Measurements from ENCODE around the gene SCRT2. TPM values are rescaled to one million over a fixed set of nuclear protein-coding genes. Genes with fewer than 3 reads are reported as not detected.
A peak's percentile ranks its signal among the peaks of the same experiment; 100 is the strongest.

SCRT2 gene
- total RNA-seq, 4 donors from 2014 or later = not detected

GRCh38 chr20:646868-647233 lies 28.8 kb downstream of the SCRT2 start:
- Histone ChIP-seq H3K4me1 (peaks cover 23 to 43% (median 33%) of the 10 kb centered on the region in 4 donors), H3K27me3 (peaks cover 0 to 17% (median 8%) of the 10 kb centered on the region in 4 donors), H3K27ac (replicated peaks in 1 of 4) (no peak overlapping the region), H3K9me3 (peaks cover 0 to 13% (median 0%) of the 10 kb centered on the region in 4 donors), H3K36me3 (peaks cover 25 to 46% (median 44%) of the 10 kb centered on the region in 4 donors), H3K4me3 (no peak overlapping the region)
- no peak for TF ChIP-seq POLR2A (IDR thresholded peaks at IDR 0.05; ENCODE audit: low read depth)
- TF ChIP-seq EP300 (IDR thresholded peaks at IDR 0.05) = no peak
- no peak for TF ChIP-seq POLR2AphosphoS5 (IDR thresholded peaks at IDR 0.05)
- TF ChIP-seq, protein P1, sequence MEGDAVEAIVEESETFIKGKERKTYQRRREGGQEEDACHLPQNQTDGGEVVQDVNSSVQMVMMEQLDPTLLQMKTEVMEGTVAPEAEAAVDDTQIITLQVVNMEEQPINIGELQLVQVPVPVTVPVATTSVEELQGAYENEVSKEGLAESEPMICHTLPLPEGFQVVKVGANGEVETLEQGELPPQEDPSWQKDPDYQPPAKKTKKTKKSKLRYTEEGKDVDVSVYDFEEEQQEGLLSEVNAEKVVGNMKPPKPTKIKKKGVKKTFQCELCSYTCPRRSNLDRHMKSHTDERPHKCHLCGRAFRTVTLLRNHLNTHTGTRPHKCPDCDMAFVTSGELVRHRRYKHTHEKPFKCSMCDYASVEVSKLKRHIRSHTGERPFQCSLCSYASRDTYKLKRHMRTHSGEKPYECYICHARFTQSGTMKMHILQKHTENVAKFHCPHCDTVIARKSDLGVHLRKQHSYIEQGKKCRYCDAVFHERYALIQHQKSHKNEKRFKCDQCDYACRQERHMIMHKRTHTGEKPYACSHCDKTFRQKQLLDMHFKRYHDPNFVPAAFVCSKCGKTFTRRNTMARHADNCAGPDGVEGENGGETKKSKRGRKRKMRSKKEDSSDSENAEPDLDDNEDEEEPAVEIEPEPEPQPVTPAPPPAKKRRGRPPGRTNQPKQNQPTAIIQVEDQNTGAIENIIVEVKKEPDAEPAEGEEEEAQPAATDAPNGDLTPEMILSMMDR (IDR thresholded peaks at IDR 0.05) = no peak
- intact Hi-C loops (cut with DNase I) = loop anchor here (5.0 kb wide), 2 partner anchors 85 to 295 kb away; no protein-coding TSS in a partner anchor
- WGBS = 91% methylated on average over 2 of the region's 2 CpGs
- DNase-seq (ENCODE audit: extremely low spot score) = no peak

DNA sequence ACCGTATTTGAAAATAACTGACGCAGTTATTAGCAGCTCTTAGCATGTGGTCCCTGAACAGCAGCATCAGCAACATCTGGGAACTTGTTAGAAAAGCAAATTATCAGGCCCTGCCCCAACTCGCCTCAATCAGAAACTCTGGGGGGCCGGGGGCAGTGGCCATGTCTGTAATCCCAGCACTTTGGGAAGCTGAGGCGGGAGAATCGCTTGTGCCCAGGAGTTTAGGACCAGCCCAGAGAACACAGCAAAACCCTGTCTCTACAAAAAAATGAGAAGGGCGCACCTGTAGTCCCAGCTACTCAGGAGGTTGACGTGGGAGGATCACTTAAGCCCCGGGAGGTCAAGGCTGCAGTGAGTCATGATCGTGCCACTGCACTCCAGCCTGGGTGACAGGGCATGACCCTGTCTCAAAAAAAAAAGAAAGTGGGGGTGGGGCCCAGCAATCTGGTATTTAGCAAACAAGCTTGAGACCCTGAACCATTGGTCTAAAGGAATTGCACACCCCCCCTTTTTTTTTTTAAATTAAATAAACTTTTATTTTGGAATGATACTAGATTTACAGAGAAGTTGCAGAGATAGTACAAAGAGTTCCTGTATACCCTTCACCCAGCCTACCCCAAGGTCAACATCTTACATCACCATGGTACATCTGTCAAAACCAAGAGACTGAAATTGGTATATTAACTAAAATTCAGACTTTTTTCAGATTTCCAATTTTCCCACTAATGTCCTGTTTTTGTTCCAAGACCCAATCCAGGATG lies 29.3 kb downstream of the SCRT2 start:
- peaks cover 25 to 46% (median 44%) of the 10 kb centered on the region in 4 donors for H3K36me3 ChIP-seq
- peaks cover 0 to 17% (median 8%) of the 10 kb centered on the region in 4 donors for H3K27me3 ChIP-seq
- DNase-seq (ENCODE audit: extremely low spot score) = no peak
- 87% methylated on average over 10 of the region's 10 CpGs for WGBS
- no peak overlapping the region for H3K4me3 ChIP-seq
- H3K27ac ChIP-seq (replicated peaks in 1 of 4) = no peak overlapping the region
- peaks cover 0 to 13% (median 0%) of the 10 kb centered on the region in 4 donors for H3K9me3 ChIP-seq
- H3K4me1 ChIP-seq = peaks cover 19 to 37% (median 28%) of the 10 kb centered on the region in 4 donors
- TF ChIP-seq POLR2AphosphoS5 (IDR thresholded peaks at IDR 0.05) = no peak
- no peak for TF ChIP-seq EP300 (IDR thresholded peaks at IDR 0.05)
- TF ChIP-seq POLR2A (IDR thresholded peaks at IDR 0.05; ENCODE audit: low read depth) = no peak
- TF ChIP-seq, protein P1 (IDR thresholded peaks at IDR 0.05) = no peak
- intact Hi-C loops (cut with DNase I) = loop anchor here (5.0 kb wide), 2 partner anchors 84 to 294 kb away; no protein-coding TSS in a partner anchor

DNA sequence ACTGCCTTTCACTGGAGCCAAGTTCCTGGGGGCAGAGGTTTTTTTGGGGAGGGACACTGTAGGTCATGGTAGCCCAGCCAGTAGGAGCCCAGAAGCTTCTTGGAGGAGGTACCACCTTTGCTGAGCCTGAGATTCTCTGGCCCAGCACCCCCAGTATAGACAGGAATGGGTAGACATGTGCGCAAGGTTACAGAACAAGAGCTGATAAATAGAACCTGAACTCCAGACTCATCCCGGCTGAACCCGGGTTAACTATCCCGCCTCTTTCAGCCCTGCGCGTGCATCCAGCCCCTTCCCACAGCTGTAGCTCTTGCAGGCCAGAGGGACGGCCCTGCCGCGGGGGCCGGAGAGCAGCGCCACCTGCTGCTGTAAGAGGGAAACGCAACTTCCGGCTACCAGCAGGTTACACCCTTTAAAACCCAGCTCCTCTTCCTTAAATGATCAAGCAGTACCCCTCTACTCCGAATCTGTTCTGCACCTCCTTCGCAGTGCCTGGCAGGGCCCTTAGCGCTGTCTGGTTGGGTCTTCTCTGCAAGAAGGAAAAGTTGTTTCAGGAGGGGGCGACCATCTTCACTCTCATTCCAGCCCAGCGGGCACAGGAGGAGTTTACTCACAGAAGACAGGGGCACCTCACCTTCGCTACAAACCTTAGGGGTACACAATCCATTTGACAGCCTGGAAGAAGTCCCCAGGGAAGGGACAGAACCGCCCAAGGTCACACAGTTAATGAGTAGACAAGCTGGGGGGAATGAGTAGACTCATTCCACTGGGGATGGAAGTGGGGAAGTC lies 30.1 kb downstream of the SCRT2 start:
- 17% methylated on average over 20 of the region's 20 CpGs for WGBS
- no peak overlapping the region for H3K4me3 ChIP-seq
- H3K27ac ChIP-seq (replicated peaks in 1 of 4) = no peak overlapping the region
- intact Hi-C loops (cut with DNase I) = loop anchor here (5.0 kb wide), 2 partner anchors 83 to 293 kb away; no protein-coding TSS in a partner anchor
- H3K9me3 ChIP-seq = peaks cover 0 to 13% (median 0%) of the 10 kb centered on the region in 4 donors
- no peak for DNase-seq (ENCODE audit: extremely low spot score)
- TF ChIP-seq POLR2AphosphoS5 (IDR thresholded peaks at IDR 0.05) = peak in 1 of 2 donors; percentile 55
- no peak for TF ChIP-seq POLR2A (IDR thresholded peaks at IDR 0.05; ENCODE audit: low read depth)
- no peak for TF ChIP-seq EP300 (IDR thresholded peaks at IDR 0.05)
- TF ChIP-seq, protein P1 (IDR thresholded peaks at IDR 0.05) = peak; percentile 78 to 94 (median 84)
- H3K27me3 ChIP-seq = peaks cover 0 to 24% (median 9%) of the 10 kb centered on the region in 4 donors
- peaks cover 15 to 29% (median 25%) of the 10 kb centered on the region in 4 donors for H3K4me1 ChIP-seq
- H3K36me3 ChIP-seq = peaks cover 25 to 39% (median 38%) of the 10 kb centered on the region in 4 donors

- Histone ChIP-seq H3K4me3 (no peak overlapping the region), H3K27me3 (peaks cover 0 to 30% (median 9%) of the 10 kb centered on the region in 4 donors), H3K36me3 (peaks cover 21 to 32% (median 30%) of the 10 kb centered on the region in 4 donors), H3K4me1 (peaks cover 15 to 29% (median 24%) of the 10 kb centered on the region in 4 donors), H3K27ac (replicated peaks in 1 of 4) (no peak overlapping the region), H3K9me3 (peaks cover 0 to 13% (median 0%) of the 10 kb centered on the region in 4 donors)
- intact Hi-C loops (cut with DNase I) = loop anchor here (5.0 kb wide), 2 partner anchors 83 to 293 kb away; no protein-coding TSS in a partner anchor
- no peak for TF ChIP-seq POLR2AphosphoS5 (IDR thresholded peaks at IDR 0.05)
- no peak for TF ChIP-seq POLR2A (IDR thresholded peaks at IDR 0.05; ENCODE audit: low read depth)
- TF ChIP-seq EP300 (IDR thresholded peaks at IDR 0.05) = no peak
- TF ChIP-seq, protein P1 (IDR thresholded peaks at IDR 0.05) = no peak
- 84% methylated on average over 11 of the region's 11 CpGs for WGBS
- DNase-seq (ENCODE audit: extremely low spot score) = no peak
These were observed 30.8 kb downstream of the SCRT2 start for GRCh38 chr20:644692-645317.

Data from esophagus muscularis mucosa (tissue), 4 donors.